K562 (cell line): ENCODE measurements around the gene EFCAB13. TPM values are rescaled to one million over a fixed set of nuclear protein-coding genes. Genes with fewer than 3 reads are reported as not detected.

Experiments
- ATAC-seq: fragments of 200-7000 bp; cut with Tn5 transposase; 3 replicates; pipeline ENCODE4 v1.9.1; 2020; ENCODE audit warnings: moderate library complexity
- BruUV-seq: library from RNA; stranded (reverse); fragments of 400-500 nt; replicated peaks from 2 replicates; lab custom pipeline; 2021; lab: Mats Ljungman, UMichigan
- CTCF ChIA-PET: fragments of 300-600 bp; formaldehyde crosslinking; extraction: SDS; loops from one replicate; lab custom pipeline; 2021; ENCODE audit warnings: low intra/inter-chr PET ratio; lab: Yijun Ruan, JAX
- POLR2A ChIA-PET: fragments of 300-600, 350-650 bp; sonication (Branson Sonifier 250); formaldehyde crosslinking; extraction: SDS; loops from one replicate; lab custom pipeline; 2021; ENCODE audit warnings: antibody characterized with exemption, inconsistent platforms; lab: Yijun Ruan, JAX
- DNase-seq, 4 experiments: peaks; one replicate each; pipeline versions ENCODE4 v3.0.0 to v3.0.0-alpha.2; 2011 to 2018; ENCODE audit warnings: low spot score in 3 of 4, mixed read lengths in 3 of 4; ENCODE audit errors: extremely low read depth in 1 of 4
- FAIRE-seq: peaks from 2 replicates; lab custom pipeline; 2011; peaks lifted over from hg19 to GRCh38; lab: Jason Lieb, UNC
- H2AFZ ChIP-seq: 2 replicates; pipeline ENCODE4 v1.6.0; 2011; ENCODE audit warnings: low read depth, low read length, control low read depth, inconsistent platforms
- H3K27ac ChIP-seq: fragments of 200-600 bp; 3 replicates; pipeline ENCODE4 v1.8.0; 2011; ENCODE audit warnings: low read depth, mild to moderate bottlenecking, control low read depth, inconsistent platforms, low read length, moderate library complexity, mixed read lengths; ENCODE audit errors: extremely low read depth
- H3K27me3 ChIP-seq, 2 experiments: fragments of 300-600 bp in 1 of 2; 2 replicates in 1 of 2; 3 replicates in 1 of 2; pipeline versions ENCODE4 v1.6.0 to v1.8.0; 2011; ENCODE audit warnings: inconsistent platforms in 2 of 2, low read length in 2 of 2, mild to moderate bottlenecking in 1 of 2, mixed read lengths in 1 of 2, moderate library complexity in 1 of 2; ENCODE audit not compliant: control insufficient read depth in 2 of 2, insufficient read depth in 2 of 2
- H3K36me3 ChIP-seq: fragments of 300-600 bp; 3 replicates; pipeline ENCODE4 v1.8.0; 2011; ENCODE audit warnings: mild to moderate bottlenecking, low read length, inconsistent platforms; ENCODE audit not compliant: control insufficient read depth, insufficient read depth
- H3K4me1 ChIP-seq, 2 experiments: fragments of 200-600 bp in 1 of 2; replicated peaks in 1 of 2; 2 replicates in 1 of 2; 3 replicates in 1 of 2; pipeline versions ENCODE4 v1.5.1 to v1.8.0; 2011; ENCODE audit warnings: inconsistent platforms in 2 of 2, low read length in 2 of 2, mild to moderate bottlenecking in 1 of 2, mixed read lengths in 1 of 2, moderate library complexity in 1 of 2; ENCODE audit not compliant: control insufficient read depth in 2 of 2, insufficient read depth in 2 of 2
- H3K4me2 ChIP-seq: 2 replicates; pipeline ENCODE4 v1.6.1; 2011; ENCODE audit warnings: low read length, control low read depth, inconsistent platforms, mixed read lengths; ENCODE audit not compliant: insufficient read depth
- H3K4me3 ChIP-seq: fragments of 200-600 bp; sonication (generic), shearing (Covaris generic); 2 replicates; pipeline ENCODE4 v1.5.1; 2016; ENCODE audit warnings: control low read depth, inconsistent platforms
- H3K79me2 ChIP-seq: fragments of 200-600 bp; 3 replicates; pipeline ENCODE4 v1.8.0; 2011; ENCODE audit warnings: low read length, inconsistent platforms; ENCODE audit not compliant: control insufficient read depth, insufficient read depth
- H3K9ac ChIP-seq, 2 experiments: 2 replicates each; pipeline versions ENCODE4 v1.6.0 to v1.6.1; 2011; ENCODE audit warnings: low read depth in 2 of 2, low read length in 2 of 2, control low read depth in 1 of 2, inconsistent platforms in 1 of 2, mild to moderate bottlenecking in 1 of 2, mixed read lengths in 1 of 2; ENCODE audit not compliant: insufficient read depth in 1 of 2
- H3K9me1 ChIP-seq: one replicate; pipeline ENCODE4 v1.6.0; 2011; ENCODE audit warnings: inconsistent platforms, mild to moderate bottlenecking, low read length, moderate library complexity; ENCODE audit not compliant: control insufficient read depth, insufficient read depth
- H3K9me3 ChIP-seq: replicated peaks from 2 replicates; pipeline ENCODE4 v1.5.1; 2011; ENCODE audit warnings: low read depth, low read length, inconsistent platforms; ENCODE audit not compliant: control insufficient read depth, insufficient read depth
- H4K20me1 ChIP-seq: replicated peaks from 2 replicates; pipeline ENCODE4 v1.6.1; 2011; ENCODE audit warnings: low read length, inconsistent platforms, mixed read lengths; ENCODE audit not compliant: control insufficient read depth, insufficient read depth
- BMI1 ChIP-seq: fragments of 150-350 bp; IDR thresholded peaks from 2 replicates; pipeline ENCODE4 v1.6.1; 2014; ENCODE audit warnings: low read length
- DPF2 ChIP-seq: fragments of 450-650 bp; IDR thresholded peaks from 2 replicates; pipeline ENCODE4 v1.6.1; 2016
- IRF2 ChIP-seq: sonication (generic); formaldehyde crosslinking; IDR thresholded peaks from 2 replicates; pipeline ENCODE4 v1.8.1; 2022; ENCODE audit warnings: mild to moderate bottlenecking, missing genetic modification reagents
- MCM5 ChIP-seq: fragments of 450-650 bp; IDR thresholded peaks from 2 replicates; pipeline ENCODE4 v1.6.1; 2016; ENCODE audit warnings: low read depth
- RBM22 ChIP-seq: fragments of 200-400 bp; formaldehyde crosslinking; IDR thresholded peaks from 2 replicates; pipeline ENCODE4 v1.6.1; 2018; ENCODE audit warnings: low read length, low read depth; ENCODE audit not compliant: poor library complexity, severe bottlenecking
- ZC3H4 ChIP-seq: sonication (generic); formaldehyde crosslinking; IDR thresholded peaks from 2 replicates; pipeline ENCODE4 v1.9.0; 2021; ENCODE audit warnings: missing genetic modification reagents, borderline replicate concordance
- WGBS: fragments of 100-300 bp; shearing (Covaris generic); methylation state at CpG from one replicate; pipeline ENCODE4 v1.1.6; 2016; ENCODE audit warnings: low coverage, mixed read lengths; ENCODE audit not compliant: insufficient coverage; ENCODE audit errors: missing lambda C conversion rate; 5-methylcytosine and 5-hydroxymethylcytosine counted together
- in situ Hi-C: fragments of 300-500 bp; cut with MboI; formaldehyde crosslinking; loops from 4 replicates; pipeline ENCODE4 v1.15.0; 2018; ENCODE audit warnings: inconsistent platforms, mixed read lengths
- intact Hi-C: fragments of 100-400 bp; cut with micrococcal nuclease; formaldehyde crosslinking; loops from 2 replicates; pipeline ENCODE4 v1.14.2; 2022
- polyA plus RNA-seq, 8 experiments: library from polyadenylated mRNA; depleted of rRNA in 4 of 8; stranded (reverse) in 5 of 8; unstranded in 3 of 8; fragments of >200 nt; fragmentation: Nextera tagmentation in 2 of 8; fragmentation: Illumina TruSeq in 1 of 8; extraction: Ambion mirVana in 2 of 8; extraction: Trizol in 1 of 8; gene quantifications; 2 replicates each; pipeline versions ENCODE4 v1.2.1 to v1.2.3, GENCODE V29; 2011 to 2014; ENCODE audit warnings: inconsistent platforms in 1 of 8, missing spikeins in 1 of 8
- total RNA-seq, 7 experiments: library from RNA; depleted of rRNA in 6 of 7; stranded (reverse); fragments of >200 nt in 6 of 7; fragmentation: Illumina TruSeq in 2 of 7; extraction: Trizol in 2 of 7; gene quantifications; 2 replicates each; pipeline versions ENCODE4 v1.2.1 to v1.2.3, GENCODE V29; 2011 to 2021; ENCODE audit warnings: low replicate concordance in 1 of 7
- TF ChIP-seq, protein P1 (sequence below), 2 experiments: fragments of 450-650 bp; IDR thresholded peaks; 2 replicates each; pipeline ENCODE4 v1.6.1; 2016
- TF ChIP-seq, protein P2 (sequence below): fragments of 150-350 bp; conservative IDR thresholded peaks from 2 replicates; pipeline ENCODE4 v1.6.1; 2014; ENCODE audit warnings: low read length

EFCAB13 gene
- total and polyA plus RNA-seq, 9 of the 15 experiments (the other 6 are each of a cell fraction or from before 2014, with no cell fraction given) = 0.32 to 1.3 (median 0.95) TPM

- in situ Hi-C loops (no loop called here), intact Hi-C loops (no loop called here)
- Histone ChIP-seq H3K4me3 (no peak overlapping the region), H4K20me1 (no peaks in the 10 kb centered on the region), H2AFZ (peak overlapping the region; percentile 90), H3K9ac (peak overlapping the region; percentile 28 to 31; a peak in 3 of 4 replicates), H3K4me1 (peaks cover 39 to 51% of the 10 kb centered on the region in 2 experiments), H3K9me1 (peaks cover 2% of the 10 kb centered on the region), H3K79me2 (no peaks in the 10 kb centered on the region), H3K27me3 (no peaks in the 10 kb centered on the region), H3K9me3 (no peaks in the 10 kb centered on the region), H3K4me2 (peak overlapping the region; percentile 56; the same call in 1 of the 2 replicates), H3K36me3 (no peaks in the 10 kb centered on the region), H3K27ac (peak overlapping the region; percentile 70; the same call in 2 of the 3 replicates)
- no peak for TF ChIP-seq BMI1
- TF ChIP-seq, protein P1, sequence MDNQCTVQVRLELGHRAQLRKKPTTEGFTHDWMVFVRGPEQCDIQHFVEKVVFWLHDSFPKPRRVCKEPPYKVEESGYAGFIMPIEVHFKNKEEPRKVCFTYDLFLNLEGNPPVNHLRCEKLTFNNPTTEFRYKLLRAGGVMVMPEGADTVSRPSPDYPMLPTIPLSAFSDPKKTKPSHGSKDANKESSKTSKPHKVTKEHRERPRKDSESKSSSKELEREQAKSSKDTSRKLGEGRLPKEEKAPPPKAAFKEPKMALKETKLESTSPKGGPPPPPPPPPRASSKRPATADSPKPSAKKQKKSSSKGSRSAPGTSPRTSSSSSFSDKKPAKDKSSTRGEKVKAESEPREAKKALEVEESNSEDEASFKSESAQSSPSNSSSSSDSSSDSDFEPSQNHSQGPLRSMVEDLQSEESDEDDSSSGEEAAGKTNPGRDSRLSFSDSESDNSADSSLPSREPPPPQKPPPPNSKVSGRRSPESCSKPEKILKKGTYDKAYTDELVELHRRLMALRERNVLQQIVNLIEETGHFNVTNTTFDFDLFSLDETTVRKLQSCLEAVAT (IDR thresholded peaks at IDR 0.05) = no peak
- no peak for TF ChIP-seq RBM22
- TF ChIP-seq MCM5 = no peak
- TF ChIP-seq ZC3H4 (CRISPR knock-in tag) = no peak
- no peak for TF ChIP-seq DPF2
- TF ChIP-seq IRF2 = no peak
- TF ChIP-seq, protein P2, sequence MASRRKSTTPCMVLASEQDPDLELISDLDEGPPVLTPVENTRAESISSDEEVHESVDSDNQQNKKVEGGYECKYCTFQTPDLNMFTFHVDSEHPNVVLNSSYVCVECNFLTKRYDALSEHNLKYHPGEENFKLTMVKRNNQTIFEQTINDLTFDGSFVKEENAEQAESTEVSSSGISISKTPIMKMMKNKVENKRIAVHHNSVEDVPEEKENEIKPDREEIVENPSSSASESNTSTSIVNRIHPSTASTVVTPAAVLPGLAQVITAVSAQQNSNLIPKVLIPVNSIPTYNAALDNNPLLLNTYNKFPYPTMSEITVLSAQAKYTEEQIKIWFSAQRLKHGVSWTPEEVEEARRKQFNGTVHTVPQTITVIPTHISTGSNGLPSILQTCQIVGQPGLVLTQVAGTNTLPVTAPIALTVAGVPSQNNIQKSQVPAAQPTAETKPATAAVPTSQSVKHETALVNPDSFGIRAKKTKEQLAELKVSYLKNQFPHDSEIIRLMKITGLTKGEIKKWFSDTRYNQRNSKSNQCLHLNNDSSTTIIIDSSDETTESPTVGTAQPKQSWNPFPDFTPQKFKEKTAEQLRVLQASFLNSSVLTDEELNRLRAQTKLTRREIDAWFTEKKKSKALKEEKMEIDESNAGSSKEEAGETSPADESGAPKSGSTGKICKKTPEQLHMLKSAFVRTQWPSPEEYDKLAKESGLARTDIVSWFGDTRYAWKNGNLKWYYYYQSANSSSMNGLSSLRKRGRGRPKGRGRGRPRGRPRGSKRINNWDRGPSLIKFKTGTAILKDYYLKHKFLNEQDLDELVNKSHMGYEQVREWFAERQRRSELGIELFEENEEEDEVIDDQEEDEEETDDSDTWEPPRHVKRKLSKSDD = no peak
- CTCF ChIA-PET = no interaction called here
- POLR2A ChIA-PET = no interaction called here
- FAIRE-seq (no peak), DNase-seq (no peak), ATAC-seq (no peak)
- WGBS = 59% methylated on average over 4 of the region's 4 CpGs
- BruUV-seq = no TSS peak
Observed at GRCh38 chr17:47278561-47278960, 45.2 kb upstream of the EFCAB13 start.
